IMR-90 (cell line): Measurements from ENCODE around the gene KRTAP9-4. TPM values are rescaled to one million over a fixed set of nuclear protein-coding genes. Genes with fewer than 3 reads are reported as not detected.
A peak's percentile ranks its signal among the peaks of the same experiment; 100 is the strongest.

Source experiments
- ATAC-seq: fragments of 200-7000 bp; cut with Tn5 transposase; 2 replicates; pipeline ENCODE4 v1.9.1; 2020; ENCODE audit warnings: low read depth, mild to moderate bottlenecking, moderate library complexity
- BruUV-seq: library from RNA; stranded (reverse); fragments of 400-500 nt; replicated peaks from 2 replicates; lab custom pipeline; 2021; lab: Mats Ljungman, UMichigan
- CTCF ChIA-PET: fragments of 300-600 bp; formaldehyde crosslinking; extraction: SDS; loops from one replicate; lab custom pipeline; 2021; ENCODE audit warnings: antibody characterized with exemption; lab: Yijun Ruan, JAX
- POLR2A ChIA-PET: fragments of 300-600 bp; sonication (Branson Sonifier 250); formaldehyde crosslinking; loops from one replicate; lab custom pipeline; 2022; ENCODE audit warnings: antibody characterized with exemption; ENCODE audit not compliant: unreplicated experiment; lab: Charles Lee
- DNase-seq: peaks from one replicate; pipeline ENCODE4 v3.0.0; 2013
- H2AFZ ChIP-seq: replicated peaks from 2 replicates; pipeline ENCODE3; 2013; ENCODE audit warnings: low read length, mild to moderate bottlenecking; ENCODE audit not compliant: poor library complexity
- H2AK5ac ChIP-seq: 2 replicates; pipeline ENCODE4 v1.6.1; 2013; ENCODE audit warnings: low read depth, low read length, inconsistent platforms
- H2AK9ac ChIP-seq: replicated peaks from 2 replicates; pipeline ENCODE3; 2013; ENCODE audit warnings: mild to moderate bottlenecking, low read depth, low read length, moderate library complexity; ENCODE audit not compliant: poor library complexity
- H2BK120ac ChIP-seq: 2 replicates; pipeline ENCODE4 v1.6.1; 2013; ENCODE audit warnings: low read depth, low read length, inconsistent platforms
- H2BK15ac ChIP-seq: 3 replicates; pipeline ENCODE4 v1.6.1; 2013; ENCODE audit warnings: low read depth, low read length, inconsistent platforms
- H2BK20ac ChIP-seq: 2 replicates; pipeline ENCODE4 v1.6.1; 2013; ENCODE audit warnings: low read depth, mild to moderate bottlenecking, inconsistent platforms, low read length, moderate library complexity
- H2BK5ac ChIP-seq: 2 replicates; pipeline ENCODE4 v1.6.1; 2013; ENCODE audit warnings: mild to moderate bottlenecking, low read depth, low read length, inconsistent platforms; ENCODE audit not compliant: poor library complexity, severe bottlenecking
- H3K14ac ChIP-seq: replicated peaks from 2 replicates; pipeline ENCODE4 v1.6.1; 2013; ENCODE audit warnings: low read depth, low read length, inconsistent platforms
- H3K18ac ChIP-seq: 2 replicates; pipeline ENCODE4 v1.6.1; 2013; ENCODE audit warnings: low read depth, low read length, control low read depth
- H3K23ac ChIP-seq: 2 replicates; pipeline ENCODE4 v1.6.1; 2013; ENCODE audit warnings: low read depth, low read length, inconsistent platforms
- H3K27ac ChIP-seq: 2 replicates; pipeline ENCODE4 v1.5.1; 2013; ENCODE audit warnings: mild to moderate bottlenecking, control low read depth, low read length; ENCODE audit not compliant: insufficient read depth
- H3K27me3 ChIP-seq: 2 replicates; pipeline ENCODE4 v1.6.1; 2013; ENCODE audit warnings: low read length; ENCODE audit not compliant: control insufficient read depth, insufficient read depth
- H3K36me3 ChIP-seq: 2 replicates; pipeline ENCODE4 v1.6.1; 2013; ENCODE audit warnings: low read length, mixed read lengths; ENCODE audit not compliant: control insufficient read depth, insufficient read depth
- H3K4ac ChIP-seq: 2 replicates; pipeline ENCODE4 v1.6.1; 2013; ENCODE audit warnings: low read depth, low read length, inconsistent platforms
- H3K4me1 ChIP-seq: 2 replicates; pipeline ENCODE4 v1.6.1; 2013; ENCODE audit warnings: low read length, mixed read lengths; ENCODE audit not compliant: control insufficient read depth, insufficient read depth
- H3K4me2 ChIP-seq: 2 replicates; pipeline ENCODE4 v1.6.1; 2013; ENCODE audit warnings: low read depth, mild to moderate bottlenecking, control low read depth, low read length, moderate library complexity
- H3K4me3 ChIP-seq: 2 replicates; pipeline ENCODE4 v1.5.1; 2013; ENCODE audit warnings: low read depth, mild to moderate bottlenecking, control low read depth, low read length, moderate library complexity; ENCODE audit not compliant: insufficient read depth
- H3K56ac ChIP-seq: 2 replicates; pipeline ENCODE4 v1.6.1; 2013; ENCODE audit warnings: low read length, inconsistent platforms; ENCODE audit not compliant: insufficient read depth; ENCODE audit errors: extremely low read depth
- H3K79me1 ChIP-seq, 2 experiments: 2 replicates each; pipeline ENCODE4 v1.6.1; 2013; ENCODE audit warnings: low read length in 2 of 2, inconsistent platforms in 1 of 2, low read depth in 1 of 2
- H3K9ac ChIP-seq: 2 replicates; pipeline ENCODE4 v1.6.1; 2013; ENCODE audit warnings: low read depth, low read length, control low read depth
- H3K9me1 ChIP-seq: 2 replicates; pipeline ENCODE4 v1.6.1; 2013; ENCODE audit warnings: low read length, inconsistent platforms; ENCODE audit not compliant: insufficient read depth
- H3K9me3 ChIP-seq: 2 replicates; pipeline ENCODE4 v1.6.1; 2013; ENCODE audit warnings: low read length; ENCODE audit not compliant: control insufficient read depth, insufficient read depth
- H4K20me1 ChIP-seq: 2 replicates; pipeline ENCODE4 v1.6.1; 2013; ENCODE audit warnings: low read length, inconsistent platforms; ENCODE audit not compliant: insufficient read depth
- H4K5ac ChIP-seq: 2 replicates; pipeline ENCODE4 v1.6.1; 2013; ENCODE audit warnings: mild to moderate bottlenecking, low read depth, low read length, control low read depth
- H4K8ac ChIP-seq, 2 experiments: 2 replicates each; pipeline ENCODE4 v1.6.1; 2013; ENCODE audit warnings: low read depth in 2 of 2, low read length in 2 of 2, control low read depth in 1 of 2, inconsistent platforms in 1 of 2
- H4K91ac ChIP-seq: 2 replicates; pipeline ENCODE4 v1.6.1; 2013; ENCODE audit warnings: low read depth, low read length, inconsistent platforms; ENCODE audit not compliant: insufficient read depth
- FOS ChIP-seq: fragments of 150-350 bp; IDR thresholded peaks from 2 replicates; pipeline ENCODE4 v1.6.1; 2016; ENCODE audit warnings: low read depth, low read length
- MAFK ChIP-seq: IDR thresholded peaks from 2 replicates; pipeline ENCODE4 v1.6.1; 2012; ENCODE audit warnings: low read depth, low read length, improper control_type of control experiment
- NFE2L2 ChIP-seq: fragments of 150-350 bp; IDR thresholded peaks from 2 replicates; pipeline ENCODE4 v1.6.1; 2016; ENCODE audit warnings: low read depth, mild to moderate bottlenecking, low read length
- WGBS, 2 experiments: methylation state at CpG; one replicate each; pipeline versions ENCODE4 v1.1.5 to v1.1.7; 2013; ENCODE audit warnings: missing lambda C conversion rate in 2 of 2; ENCODE audit not compliant: insufficient read length in 1 of 2; ENCODE audit errors: extremely low coverage in 2 of 2; 5-methylcytosine and 5-hydroxymethylcytosine counted together
- dilution Hi-C: fragments of 300-500 bp; cut with HindIII; formaldehyde crosslinking; loops from one replicate; pipeline ENCODE4 v1.14.3; 2018; ENCODE audit warnings: low sequenced_read_pairs; ENCODE audit not compliant: unreplicated experiment
- in situ Hi-C: fragments of 300-500 bp; cut with MboI; formaldehyde crosslinking; loops from 3 replicates; pipeline ENCODE4 v1.14.3; 2019; ENCODE audit warnings: low sequenced_read_pairs, inconsistent platforms, mixed read lengths
- intact Hi-C: fragments of 100-400 bp; cut with micrococcal nuclease; formaldehyde crosslinking; loops from 2 replicates; pipeline ENCODE4 v1.10.0; 2022
- polyA plus RNA-seq, 3 experiments: library from polyadenylated mRNA; depleted of rRNA; stranded (reverse); fragments of >200 nt; gene quantifications; 2 replicates each; pipeline ENCODE4 v1.2.3, GENCODE V29; 2012; ENCODE audit warnings: low replicate concordance in 1 of 3
- total RNA-seq: library from RNA; depleted of rRNA; stranded (reverse); fragments of >200 nt; gene quantifications from 2 replicates; pipeline ENCODE4 v1.2.3, GENCODE V29; 2012

KRTAP9-4 gene
- total and polyA plus RNA-seq, 2 of the 4 experiments (the other 2 are of a cell fraction), result not detected

GRCh38 chr17:41211845-41212466 lies 37.5 kb upstream of the KRTAP9-4 start:
- no peak overlapping the region for H3K23ac ChIP-seq
- ATAC-seq (no peak), DNase-seq (peak; percentile 73)
- no peak overlapping the region for H2BK5ac ChIP-seq
- no peak overlapping the region for H2BK20ac ChIP-seq
- ChIA-PET CTCF (interaction anchor here (1.2 kb wide), 1 partner anchor 337 kb away, joined by 3 read pairs; no protein-coding TSS in a partner anchor), POLR2A (no interaction called here)
- H4K5ac ChIP-seq, result no peak overlapping the region
- BruUV-seq, result no TSS peak
- no peaks in the 10 kb centered on the region for H3K36me3 ChIP-seq
- H4K8ac ChIP-seq, result no peak overlapping the region
- H2AK5ac ChIP-seq, result no peak overlapping the region
- in situ Hi-C loops (no loop called here), dilution Hi-C loops (no loop called here), intact Hi-C loops (no loop called here)
- no peaks in the 10 kb centered on the region for H3K79me1 ChIP-seq
- H3K27ac ChIP-seq, result no peak overlapping the region
- no peak overlapping the region for H3K56ac ChIP-seq
- H2BK15ac ChIP-seq, result no peak overlapping the region
- H2BK120ac ChIP-seq, result no peak overlapping the region
- no peak overlapping the region for H4K91ac ChIP-seq
- no peaks in the 10 kb centered on the region for H3K4me1 ChIP-seq
- no peaks in the 10 kb centered on the region for H4K20me1 ChIP-seq
- no peak overlapping the region for H3K4me2 ChIP-seq
- H3K9me3 ChIP-seq, result no peaks in the 10 kb centered on the region
- H3K18ac ChIP-seq, result no peak overlapping the region
- H3K4ac ChIP-seq, result no peak overlapping the region
- no peak overlapping the region for H2AFZ ChIP-seq
- no peak overlapping the region for H2AK9ac ChIP-seq
- no peak overlapping the region for H3K9ac ChIP-seq
- H3K9me1 ChIP-seq, result peaks cover 7% of the 10 kb centered on the region; the same call in 1 of the 2 replicates
- 11% methylated on average over 1 of the region's 1 CpG; no CpG with 5 or more reads in 1 of the 2 experiments for WGBS, 2 experiments
- TF ChIP-seq FOS, result 0 out of 2 replicates have a peak, but pooled peaks have one; percentile 19
- no peak for TF ChIP-seq MAFK
- peak; percentile 67; the same call in 1 of the 2 replicates for TF ChIP-seq NFE2L2
- H3K14ac ChIP-seq, result no peak overlapping the region
- H3K4me3 ChIP-seq, result no peak overlapping the region
- peaks cover 4% of the 10 kb centered on the region; the same call in 1 of the 2 replicates for H3K27me3 ChIP-seq
